Lower leg skin (tissue), 4 donors: ENCODE measurements around the gene PTPRC. TPM values are rescaled to one million over a fixed set of nuclear protein-coding genes. Genes with fewer than 3 reads are reported as not detected.

ENCODE experiments used
- DNase-seq, 2 donors: peaks; one replicate each; pipeline ENCODE4 v3.0.0-alpha.2; 2019; ENCODE audit warnings: low spot score in 2 of 2
- H3K4me3 ChIP-seq: fragments of 200-600 bp; sonication (generic); 2 replicates; pipeline ENCODE4 v1.5.1; 2017; ENCODE audit warnings: mild to moderate bottlenecking, low read depth; ENCODE audit not compliant: poor library complexity, severe bottlenecking
- CTCF ChIP-seq, 3 donors: fragments of 450-650 bp; IDR thresholded peaks; one replicate each; pipeline ENCODE4 v1.5.1; 2016; ENCODE audit warnings: antibody characterized with exemption in 3 of 3, mild to moderate bottlenecking in 3 of 3, moderate library complexity in 2 of 3
- POLR2A ChIP-seq, 2 donors: fragments of 450-650 bp; IDR thresholded peaks; one replicate each; pipeline ENCODE4 v1.6.1; 2016 to 2017; ENCODE audit warnings: antibody characterized with exemption in 2 of 2, mild to moderate bottlenecking in 1 of 2, moderate library complexity in 1 of 2
- whole genome bisulfite sequencing, 2 donors: methylation state at CpG; one replicate each; pipeline ENCODE4 v1.1.5; 2018; 5-methylcytosine and 5-hydroxymethylcytosine counted together
- intact Hi-C: fragments of 100-400 bp; cut with DNase I; formaldehyde crosslinking; loops from one replicate; pipeline ENCODE4 v1.15.0; 2023; ENCODE audit warnings: low total_unique reads
- total RNA-seq, 4 donors: library from RNA; depleted of rRNA; stranded (reverse); fragments of >200 nt; gene quantifications; one replicate each; pipeline ENCODE4 v1.1.0, GENCODE V29; 2016

The PTPRC gene
- total RNA-seq, 4 donors from 2014 or later, result 4.0 to 8.3 (median 4.7) TPM

- no peak for DNase-seq
- TF ChIP-seq CTCF (IDR thresholded peaks at IDR 0.05) (no peak), POLR2A (IDR thresholded peaks at IDR 0.05) (no peak)
- intact Hi-C loops, result no loop called here
- H3K4me3 ChIP-seq, result no peak overlapping the region
These were observed 74.2 kb downstream of the PTPRC start for GRCh38 chr1:198713081-198713480.

GRCh38 chr1:198714271-198714670 lies 75.4 kb downstream of the PTPRC start:
- H3K4me3 ChIP-seq, result no peak overlapping the region
- no peak for DNase-seq
- 81 to 86% methylated on average over 5 of the region's 5 CpGs for WGBS, 2 donors
- TF ChIP-seq CTCF (IDR thresholded peaks at IDR 0.05) (no peak), POLR2A (IDR thresholded peaks at IDR 0.05) (no peak)
- intact Hi-C loops, result no loop called here

GRCh38 chr1:198716051-198716450 lies 77.2 kb downstream of the PTPRC start:
- no peak for DNase-seq
- TF ChIP-seq POLR2A (IDR thresholded peaks at IDR 0.05), result no peak
- TF ChIP-seq CTCF (IDR thresholded peaks at IDR 0.05), result no peak
- 83 to 89% methylated on average over 5 of the region's 5 CpGs for WGBS, 2 donors
- intact Hi-C loops, result no loop called here
- no peak overlapping the region for H3K4me3 ChIP-seq

- TF ChIP-seq CTCF (IDR thresholded peaks at IDR 0.05) (no peak), POLR2A (IDR thresholded peaks at IDR 0.05) (no peak)
- 70 to 83% methylated on average over 1 of the region's 1 CpG for WGBS, 2 donors
- intact Hi-C loops, result no loop called here
- H3K4me3 ChIP-seq, result no peak overlapping the region
- no peak for DNase-seq
These were observed 78.7 kb downstream of the PTPRC start for GRCh38 chr1:198717510-198717909.

GRCh38 chr1:198723127-198723526 lies 84.3 kb downstream of the PTPRC start:
- intact Hi-C loops, result no loop called here
- DNase-seq, result no peak
- no peak for TF ChIP-seq POLR2A (IDR thresholded peaks at IDR 0.05)
- no peak for TF ChIP-seq CTCF (IDR thresholded peaks at IDR 0.05)
- no peak overlapping the region for H3K4me3 ChIP-seq

GRCh38 chr1:198725090-198725489 lies 86.2 kb downstream of the PTPRC start:
- H3K4me3 ChIP-seq, result no peak overlapping the region
- DNase-seq, result no peak
- intact Hi-C loops, result no loop called here
- TF ChIP-seq CTCF (IDR thresholded peaks at IDR 0.05) (no peak), POLR2A (IDR thresholded peaks at IDR 0.05) (no peak)
